CD8-positive, alpha-beta memory T cell (primary cell): ENCODE measurements around the gene WDR41. TPM values are rescaled to one million over a fixed set of nuclear protein-coding genes. Genes with fewer than 3 reads are reported as not detected.

Experiments
- CTCF ChIA-PET: fragments of 350-600 bp; sonication (Branson Sonifier 250); formaldehyde crosslinking; loops from one replicate; lab custom pipeline; 2021; ENCODE audit warnings: antibody characterized with exemption; lab: Charles Lee
- POLR2A ChIA-PET: fragments of 350-600 bp; sonication (Branson Sonifier 250); formaldehyde crosslinking; loops from one replicate; lab custom pipeline; 2021; ENCODE audit warnings: antibody characterized with exemption; lab: Charles Lee
- DNase-seq, 5 donors: peaks; one replicate each; pipeline versions ENCODE4 v3.0.0 to v3.0.0-alpha.2; 2020 to 2022; ENCODE audit warnings: mixed read lengths in 1 of 5
- H3K27ac ChIP-seq: one replicate; pipeline ENCODE4 v1.7.0; 2013; ENCODE audit warnings: low read depth, mild to moderate bottlenecking, low read length, moderate library complexity
- H3K27me3 ChIP-seq: 2 replicates; pipeline ENCODE4 v1.7.0; 2013; ENCODE audit warnings: low read length, mild to moderate bottlenecking; ENCODE audit not compliant: insufficient read depth, poor library complexity, severe bottlenecking
- H3K36me3 ChIP-seq: 2 replicates; pipeline ENCODE4 v1.7.0; 2013; ENCODE audit warnings: mild to moderate bottlenecking, low read length, moderate library complexity; ENCODE audit not compliant: insufficient read depth
- H3K4me1 ChIP-seq: 2 replicates; pipeline ENCODE4 v1.7.0; 2013; ENCODE audit warnings: mild to moderate bottlenecking, low read length, moderate library complexity; ENCODE audit not compliant: insufficient read depth
- H3K4me3 ChIP-seq: 2 replicates; pipeline ENCODE4 v1.7.0; 2013; ENCODE audit warnings: mild to moderate bottlenecking, low read length
- H3K9me3 ChIP-seq: 2 replicates; pipeline ENCODE4 v1.7.0; 2013; ENCODE audit warnings: mild to moderate bottlenecking, low read length
- H3K27ac Mint-ChIP-seq, 8 donors: one replicate each; pipeline ENCODE4 v1.8.0; 2020 to 2021; ENCODE audit warnings: mixed read lengths in 8 of 8, mild to moderate bottlenecking in 6 of 8, inconsistent platforms in 3 of 8, moderate library complexity in 3 of 8
- H3K27me3 Mint-ChIP-seq, 2 donors: one replicate each; pipeline ENCODE4 v1.8.0; 2020 to 2021; ENCODE audit warnings: mixed read lengths in 2 of 2, mild to moderate bottlenecking in 1 of 2, moderate library complexity in 1 of 2
- H3K36me3 Mint-ChIP-seq, 3 donors: one replicate each; pipeline ENCODE4 v1.8.0; 2020 to 2021; ENCODE audit warnings: mixed read lengths in 3 of 3, inconsistent platforms in 1 of 3, mild to moderate bottlenecking in 1 of 3
- H3K4me1 Mint-ChIP-seq, 3 donors: one replicate each; pipeline ENCODE4 v1.8.0; 2020 to 2021; ENCODE audit warnings: mixed read lengths in 3 of 3, inconsistent platforms in 1 of 3, mild to moderate bottlenecking in 1 of 3
- H3K4me3 Mint-ChIP-seq, 7 donors: one replicate each; pipeline ENCODE4 v1.8.0; 2020 to 2021; ENCODE audit warnings: mixed read lengths in 7 of 7, mild to moderate bottlenecking in 6 of 7, moderate library complexity in 4 of 7, inconsistent platforms in 2 of 7
- H3K9me3 Mint-ChIP-seq, 5 donors: one replicate each; pipeline ENCODE4 v1.8.0; 2020 to 2022; ENCODE audit warnings: mixed read lengths in 5 of 5, mild to moderate bottlenecking in 3 of 5, moderate library complexity in 2 of 5, inconsistent platforms in 1 of 5
- polyA plus RNA-seq: library from polyadenylated mRNA; unstranded; fragments of 300-500 nt; fragmentation: Illumina TruSeq; gene quantifications from one replicate; pipeline ENCODE4 v1.2.3, GENCODE V29; 2021
- total RNA-seq, 2 experiments: library from RNA; stranded (reverse); gene quantifications; one replicate each; pipeline ENCODE4 v1.2.3, GENCODE V29; 2021

The WDR41 gene
- total and polyA plus RNA-seq, 3 experiments from 2014 or later, result 19.7 to 35.2 (median 28.6) TPM

GRCh38 chr5:77400645-77401044, 91.5 kb downstream of the WDR41 start:
- ChIA-PET CTCF (no interaction called here), POLR2A (no interaction called here)
- no peaks in the 10 kb centered on the region for H3K27me3 ChIP-seq
- Mint-ChIP-seq H3K27ac (peak overlapping the region in 1 of 8 donors; percentile 38), H3K4me3 (no peak overlapping the region), H3K4me1 (peaks cover 0 to 5% (median 0%) of the 10 kb centered on the region in 3 donors), H3K9me3 (no peaks in the 10 kb centered on the region), H3K36me3 (no peaks in the 10 kb centered on the region), H3K27me3 (peaks cover 3 to 7% of the 10 kb centered on the region in 2 donors)
- no peak for DNase-seq
- H3K4me1 ChIP-seq, result no peaks in the 10 kb centered on the region
- no peak overlapping the region for H3K27ac ChIP-seq
- H3K4me3 ChIP-seq, result no peak overlapping the region
- H3K36me3 ChIP-seq, result no peaks in the 10 kb centered on the region
- no peaks in the 10 kb centered on the region for H3K9me3 ChIP-seq

- Mint-ChIP-seq H3K27ac (no peak overlapping the region), H3K9me3 (no peaks in the 10 kb centered on the region), H3K27me3 (peaks cover 0 to 2% of the 10 kb centered on the region in 2 donors), H3K4me3 (no peak overlapping the region), H3K4me1 (peaks cover 0 to 5% (median 0%) of the 10 kb centered on the region in 3 donors), H3K36me3 (no peaks in the 10 kb centered on the region)
- Histone ChIP-seq H3K27me3 (no peaks in the 10 kb centered on the region), H3K4me1 (no peaks in the 10 kb centered on the region), H3K9me3 (no peaks in the 10 kb centered on the region), H3K27ac (no peak overlapping the region), H3K4me3 (no peak overlapping the region), H3K36me3 (no peaks in the 10 kb centered on the region)
- ChIA-PET CTCF (no interaction called here), POLR2A (no interaction called here)
- no peak for DNase-seq
These were observed 93.2 kb downstream of the WDR41 start for GRCh38 chr5:77398896-77399295.

GRCh38 chr5:77398458-77398857, 93.7 kb downstream of the WDR41 start:
- Histone ChIP-seq H3K4me3 (no peak overlapping the region), H3K4me1 (no peaks in the 10 kb centered on the region), H3K27ac (no peak overlapping the region), H3K27me3 (no peaks in the 10 kb centered on the region), H3K9me3 (no peaks in the 10 kb centered on the region), H3K36me3 (no peaks in the 10 kb centered on the region)
- peaks cover 0 to 5% (median 0%) of the 10 kb centered on the region in 3 donors for H3K4me1 Mint-ChIP-seq
- ChIA-PET CTCF (no interaction called here), POLR2A (no interaction called here)
- no peak overlapping the region for H3K4me3 Mint-ChIP-seq
- DNase-seq, result no peak
- peak overlapping the region in 1 of 8 donors; percentile 42 for H3K27ac Mint-ChIP-seq
- peaks cover 0 to 2% of the 10 kb centered on the region in 2 donors for H3K27me3 Mint-ChIP-seq
- H3K9me3 Mint-ChIP-seq, result no peaks in the 10 kb centered on the region
- no peaks in the 10 kb centered on the region for H3K36me3 Mint-ChIP-seq

GRCh38 chr5:77397686-77398292, 94.3 kb downstream of the WDR41 start:
- CTCF ChIA-PET, result no interaction called here

GRCh38 chr5:77396017-77396416, 96.1 kb downstream of the WDR41 start:
- H3K27me3 ChIP-seq, result no peaks in the 10 kb centered on the region
- Mint-ChIP-seq H3K27ac (no peak overlapping the region), H3K4me3 (no peak overlapping the region), H3K27me3 (peaks cover 1 to 5% of the 10 kb centered on the region in 2 donors), H3K9me3 (no peaks in the 10 kb centered on the region), H3K4me1 (peaks cover 0 to 5% (median 0%) of the 10 kb centered on the region in 3 donors), H3K36me3 (no peaks in the 10 kb centered on the region)
- H3K4me1 ChIP-seq, result no peaks in the 10 kb centered on the region
- H3K9me3 ChIP-seq, result no peaks in the 10 kb centered on the region
- H3K36me3 ChIP-seq, result no peaks in the 10 kb centered on the region
- ChIA-PET POLR2A (no interaction called here), CTCF (no interaction called here)
- no peak overlapping the region for H3K4me3 ChIP-seq
- H3K27ac ChIP-seq, result no peak overlapping the region
- DNase-seq, result no peak

More at GRCh38 chr5:77397686-77398292, 94.3 kb downstream of the WDR41 start:
- H3K4me3 Mint-ChIP-seq, result no peak overlapping the region
- POLR2A ChIA-PET, result no interaction called here
- peaks cover 0 to 2% of the 10 kb centered on the region in 2 donors for H3K27me3 Mint-ChIP-seq
- H3K36me3 ChIP-seq, result no peaks in the 10 kb centered on the region
- H3K4me1 ChIP-seq, result no peaks in the 10 kb centered on the region
- no peak overlapping the region for H3K27ac Mint-ChIP-seq
- no peaks in the 10 kb centered on the region for H3K36me3 Mint-ChIP-seq
- peaks cover 0 to 5% (median 0%) of the 10 kb centered on the region in 3 donors for H3K4me1 Mint-ChIP-seq
- DNase-seq, result no peak
- no peak overlapping the region for H3K27ac ChIP-seq
- no peak overlapping the region for H3K4me3 ChIP-seq
- H3K27me3 ChIP-seq, result no peaks in the 10 kb centered on the region
- no peaks in the 10 kb centered on the region for H3K9me3 ChIP-seq
- no peaks in the 10 kb centered on the region for H3K9me3 Mint-ChIP-seq

- Histone ChIP-seq H3K27ac (no peak overlapping the region), H3K4me3 (no peak overlapping the region), H3K36me3 (no peaks in the 10 kb centered on the region), H3K27me3 (no peaks in the 10 kb centered on the region), H3K4me1 (no peaks in the 10 kb centered on the region), H3K9me3 (no peaks in the 10 kb centered on the region)
- peaks cover 0 to 5% (median 0%) of the 10 kb centered on the region in 3 donors for H3K4me1 Mint-ChIP-seq
- no peak for DNase-seq
- CTCF ChIA-PET, result no interaction called here
- no peaks in the 10 kb centered on the region for H3K9me3 Mint-ChIP-seq
- no peak overlapping the region for H3K27ac Mint-ChIP-seq
- POLR2A ChIA-PET, result no interaction called here
- peaks cover 0 to 3% (median 0%) of the 10 kb centered on the region in 3 donors for H3K36me3 Mint-ChIP-seq
- no peak overlapping the region for H3K4me3 Mint-ChIP-seq
- peaks cover 1 to 7% of the 10 kb centered on the region in 2 donors for H3K27me3 Mint-ChIP-seq
These were observed 97.9 kb downstream of the WDR41 start for GRCh38 chr5:77394064-77394715.

GRCh38 chr5:77391240-77391765, 100.8 kb downstream of the WDR41 start:
- POLR2A ChIA-PET, result interaction anchor here (0.7 kb wide), 1 partner anchor 11 kb away, joined by 5 read pairs; no protein-coding TSS in a partner anchor
- CTCF ChIA-PET, result no interaction called here
- no peak overlapping the region for H3K27ac Mint-ChIP-seq
- peaks cover 0 to under 1% (median 0%) of the 10 kb centered on the region in 3 donors for H3K4me1 Mint-ChIP-seq
- peaks cover 1 to 5% of the 10 kb centered on the region in 2 donors for H3K27me3 Mint-ChIP-seq
- Histone ChIP-seq H3K4me3 (no peak overlapping the region), H3K4me1 (no peaks in the 10 kb centered on the region), H3K27ac (no peak overlapping the region), H3K27me3 (no peaks in the 10 kb centered on the region), H3K9me3 (no peaks in the 10 kb centered on the region), H3K36me3 (no peaks in the 10 kb centered on the region)
- H3K4me3 Mint-ChIP-seq, result no peak overlapping the region
- peaks cover 0 to 3% (median 0%) of the 10 kb centered on the region in 3 donors for H3K36me3 Mint-ChIP-seq
- no peaks in the 10 kb centered on the region for H3K9me3 Mint-ChIP-seq
- no peak for DNase-seq

GRCh38 chr5:77390795-77391194, 101.3 kb downstream of the WDR41 start:
- no peak overlapping the region for H3K27ac Mint-ChIP-seq
- no peaks in the 10 kb centered on the region for H3K4me1 Mint-ChIP-seq
- H3K36me3 Mint-ChIP-seq, result peaks cover 0 to 3% (median 0%) of the 10 kb centered on the region in 3 donors
- peaks cover 1 to 5% of the 10 kb centered on the region in 2 donors for H3K27me3 Mint-ChIP-seq
- H3K4me3 ChIP-seq, result no peak overlapping the region
- H3K4me1 ChIP-seq, result no peaks in the 10 kb centered on the region
- DNase-seq, result no peak
- ChIA-PET POLR2A (no interaction called here), CTCF (no interaction called here)
- no peak overlapping the region for H3K4me3 Mint-ChIP-seq
- no peak overlapping the region for H3K27ac ChIP-seq
- no peaks in the 10 kb centered on the region for H3K9me3 Mint-ChIP-seq
- no peaks in the 10 kb centered on the region for H3K36me3 ChIP-seq
- H3K9me3 ChIP-seq, result no peaks in the 10 kb centered on the region
- H3K27me3 ChIP-seq, result no peaks in the 10 kb centered on the region
